Activated CD8-positive, alpha-beta T cell treated with anti-CD3 and anti-CD28 coated beads for 36 hours (primary cell): ENCODE data around the gene PHF23. TPM values are rescaled to one million over a fixed set of nuclear protein-coding genes. Genes with fewer than 3 reads are reported as not detected.

Experiments used
- ATAC-seq: fragments of 200-7000 bp; cut with Tn5 transposase; one replicate; pipeline ENCODE4 v1.10.0; 2021; ENCODE audit warnings: mild to moderate bottlenecking, moderate library complexity
- CTCF ChIA-PET: fragments of 350-600 bp; sonication (Branson Sonifier 250); formaldehyde crosslinking; loops from one replicate; lab custom pipeline; 2021; ENCODE audit warnings: antibody characterized with exemption; lab: Charles Lee
- POLR2A ChIA-PET: fragments of 350-600 bp; sonication (Branson Sonifier 250); formaldehyde crosslinking; loops from one replicate; lab custom pipeline; 2021; ENCODE audit warnings: antibody characterized with exemption; lab: Charles Lee
- DNase-seq: peaks from one replicate; pipeline ENCODE4 v3.0.0-alpha.2; 2020
- H3K27ac Mint-ChIP-seq: one replicate; pipeline ENCODE4 v1.8.0; 2021; ENCODE audit warnings: mild to moderate bottlenecking, mixed read lengths
- H3K27me3 Mint-ChIP-seq: one replicate; pipeline ENCODE4 v1.8.0; 2021; ENCODE audit warnings: mixed read lengths
- H3K36me3 Mint-ChIP-seq: one replicate; pipeline ENCODE4 v1.8.0; 2021; ENCODE audit warnings: low read depth, mixed read lengths
- H3K4me1 Mint-ChIP-seq: one replicate; pipeline ENCODE4 v1.8.0; 2021; ENCODE audit warnings: low read depth, mixed read lengths
- H3K4me3 Mint-ChIP-seq: one replicate; pipeline ENCODE4 v1.8.0; 2021; ENCODE audit warnings: mild to moderate bottlenecking, moderate library complexity, mixed read lengths
- H3K9me3 Mint-ChIP-seq: one replicate; pipeline ENCODE4 v1.8.0; 2021; ENCODE audit warnings: mixed read lengths
- CTCF ChIP-seq: fragments of 200-600 bp; IDR thresholded peaks from one replicate; pipeline ENCODE4 v1.8.0; 2022; ENCODE audit warnings: antibody characterized with exemption, mild to moderate bottlenecking
- intact Hi-C: fragments of 100-400 bp; cut with micrococcal nuclease; formaldehyde crosslinking; loops from one replicate; pipeline ENCODE4 v1.10.0; 2022
- total RNA-seq, 2 experiments: library from RNA; stranded (reverse); gene quantifications; one replicate each; pipeline ENCODE4 v1.2.3, GENCODE V29; 2021

Gene PHF23
- total RNA-seq, 2 experiments from 2014 or later: 17.8 to 24.4 TPM

GRCh38 chr17:7216242-7217112, 22.8 kb downstream of the PHF23 start:
- intact Hi-C loops: no loop called here
- Mint-ChIP-seq H3K4me1 (peaks cover 76% of the 10 kb centered on the region), H3K9me3 (no peaks in the 10 kb centered on the region), H3K27me3 (peaks cover 4% of the 10 kb centered on the region), H3K27ac (peak overlapping the region; percentile 47), H3K36me3 (peaks cover 14% of the 10 kb centered on the region), H3K4me3 (peak overlapping the region; percentile 51)
- ATAC-seq: no peak
- ChIA-PET CTCF (interaction anchor here (1.7 kb wide), 1 partner anchor 170 kb away, joined by 6 read pairs; no protein-coding TSS in a partner anchor), POLR2A (interaction anchor here (13.2 kb wide), 1 partner anchor 21 kb away, joined by 261 read pairs; the partner anchor contains the start of genes DVL2, GABARAP and PHF23)
- no peak for TF ChIP-seq CTCF
- DNase-seq: no peak

- POLR2A ChIA-PET: interaction anchor here (13.2 kb wide), 1 partner anchor 21 kb away, joined by 261 read pairs; the partner anchor contains the start of genes DVL2, GABARAP and PHF23
- peak; percentile 24 for DNase-seq
- peaks cover 68% of the 10 kb centered on the region for H3K4me1 Mint-ChIP-seq
These were observed 23.5 kb downstream of the PHF23 start for GRCh38 chr17:7215652-7216180.

GRCh38 chr17:7215136-7215638, 24.1 kb downstream of the PHF23 start:
- peak; percentile 9 for TF ChIP-seq CTCF
- DNase-seq: no peak
- H3K27me3 Mint-ChIP-seq: peaks cover 5% of the 10 kb centered on the region
- peak overlapping the region; percentile 82 for H3K4me3 Mint-ChIP-seq
- peaks cover 2% of the 10 kb centered on the region for H3K36me3 Mint-ChIP-seq
- CTCF ChIA-PET: interaction anchor here (1.7 to 1.9 kb wide), 2 partner anchors 81 to 169 kb away, joined by 6 read pairs; no protein-coding TSS in a partner anchor
- intact Hi-C loops: no loop called here
- no peaks in the 10 kb centered on the region for H3K9me3 Mint-ChIP-seq
- peaks cover 63% of the 10 kb centered on the region for H3K4me1 Mint-ChIP-seq
- ATAC-seq: no peak
- POLR2A ChIA-PET: interaction anchor here (1.0 to 13.2 kb wide), 2 partner anchors 22 to 93 kb away, joined by 3 to 261 read pairs; partner anchors contain the start of genes DVL2, GABARAP and PHF23
- peak overlapping the region; percentile 91 for H3K27ac Mint-ChIP-seq

More at GRCh38 chr17:7215652-7216180, 23.5 kb downstream of the PHF23 start:
- peaks cover 4% of the 10 kb centered on the region for H3K27me3 Mint-ChIP-seq
- H3K9me3 Mint-ChIP-seq: no peaks in the 10 kb centered on the region
- no peak for ATAC-seq
- TF ChIP-seq CTCF: no peak
- peak overlapping the region; percentile 31 for H3K27ac Mint-ChIP-seq
- intact Hi-C loops: no loop called here
- H3K36me3 Mint-ChIP-seq: peaks cover 7% of the 10 kb centered on the region
- peak overlapping the region; percentile 82 for H3K4me3 Mint-ChIP-seq
- CTCF ChIA-PET: interaction anchor here (1.7 to 1.9 kb wide), 2 partner anchors 81 to 170 kb away, joined by 6 read pairs; no protein-coding TSS in a partner anchor

GRCh38 chr17:7214300-7215135, 24.7 kb downstream of the PHF23 start:
- POLR2A ChIA-PET: interaction anchor here (0.8 to 13.2 kb wide), 4 partner anchors 9 to 115 kb away, joined by 3 to 261 read pairs (median 4); partner anchors contain the start of genes DVL2, GABARAP and PHF23
- Mint-ChIP-seq H3K27me3 (peaks cover 8% of the 10 kb centered on the region), H3K36me3 (no peaks in the 10 kb centered on the region), H3K27ac (peak overlapping the region; percentile 91), H3K9me3 (no peaks in the 10 kb centered on the region), H3K4me3 (peak overlapping the region; percentile 82), H3K4me1 (peaks cover 62% of the 10 kb centered on the region)
- TF ChIP-seq CTCF: peak; percentile 67
- intact Hi-C loops: no loop called here
- DNase-seq (peak; percentile 100), ATAC-seq (peak; percentile 85)
- CTCF ChIA-PET: interaction anchor here (1.5 to 2.1 kb wide), 3 partner anchors 20 to 169 kb away, joined by 4 to 7 read pairs (median 6); partner anchors contain the start of gene DVL2
